ENCODE results near the gene FRY.

Gene FRY

DNA sequence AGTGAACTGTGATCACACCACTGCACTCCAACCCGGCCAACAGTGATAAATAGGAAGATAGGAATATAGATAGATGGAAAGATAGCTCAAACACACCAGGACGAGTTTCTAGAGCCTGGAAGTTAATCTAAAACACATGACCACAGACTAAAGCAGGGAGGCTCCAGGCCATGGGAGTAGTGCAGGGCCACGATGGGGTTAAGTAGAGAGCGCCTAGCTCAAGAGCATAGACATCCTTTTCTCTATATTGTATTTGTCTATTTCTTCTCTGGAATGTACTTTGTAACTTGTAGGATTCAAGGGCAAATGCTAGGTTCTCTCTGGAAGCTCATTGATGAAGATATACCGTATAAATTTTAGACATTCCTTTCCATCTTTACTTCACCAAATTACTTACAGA is 214.0 kb downstream of the FRY start:
- no peaks in the 10 kb centered on the region for H3K27me3 ChIP-seq (ENCODE audit: control insufficient read depth, insufficient read depth, low read length)
- no peak overlapping the region for H2AFZ ChIP-seq
- no peaks in the 10 kb centered on the region for H3K4me1 ChIP-seq
- H3K36me3 ChIP-seq (ENCODE audit: control insufficient read depth, insufficient read depth, low read length): no peaks in the 10 kb centered on the region
- no peak overlapping the region for H3K27ac ChIP-seq
- TF ChIP-seq, protein P1, sequence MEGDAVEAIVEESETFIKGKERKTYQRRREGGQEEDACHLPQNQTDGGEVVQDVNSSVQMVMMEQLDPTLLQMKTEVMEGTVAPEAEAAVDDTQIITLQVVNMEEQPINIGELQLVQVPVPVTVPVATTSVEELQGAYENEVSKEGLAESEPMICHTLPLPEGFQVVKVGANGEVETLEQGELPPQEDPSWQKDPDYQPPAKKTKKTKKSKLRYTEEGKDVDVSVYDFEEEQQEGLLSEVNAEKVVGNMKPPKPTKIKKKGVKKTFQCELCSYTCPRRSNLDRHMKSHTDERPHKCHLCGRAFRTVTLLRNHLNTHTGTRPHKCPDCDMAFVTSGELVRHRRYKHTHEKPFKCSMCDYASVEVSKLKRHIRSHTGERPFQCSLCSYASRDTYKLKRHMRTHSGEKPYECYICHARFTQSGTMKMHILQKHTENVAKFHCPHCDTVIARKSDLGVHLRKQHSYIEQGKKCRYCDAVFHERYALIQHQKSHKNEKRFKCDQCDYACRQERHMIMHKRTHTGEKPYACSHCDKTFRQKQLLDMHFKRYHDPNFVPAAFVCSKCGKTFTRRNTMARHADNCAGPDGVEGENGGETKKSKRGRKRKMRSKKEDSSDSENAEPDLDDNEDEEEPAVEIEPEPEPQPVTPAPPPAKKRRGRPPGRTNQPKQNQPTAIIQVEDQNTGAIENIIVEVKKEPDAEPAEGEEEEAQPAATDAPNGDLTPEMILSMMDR (IDR thresholded peaks at IDR 0.05): no peak
- H3K9ac ChIP-seq: no peak overlapping the region
- no peaks in the 10 kb centered on the region for H3K9me3 ChIP-seq (ENCODE audit: control insufficient read depth, low read length)
- no peak overlapping the region for H3K4me2 ChIP-seq (ENCODE audit: low read length)
- H3K4me3 ChIP-seq (ENCODE audit: low read depth, low read length): no peak overlapping the region
- H3K79me2 ChIP-seq: no peaks in the 10 kb centered on the region

DNA sequence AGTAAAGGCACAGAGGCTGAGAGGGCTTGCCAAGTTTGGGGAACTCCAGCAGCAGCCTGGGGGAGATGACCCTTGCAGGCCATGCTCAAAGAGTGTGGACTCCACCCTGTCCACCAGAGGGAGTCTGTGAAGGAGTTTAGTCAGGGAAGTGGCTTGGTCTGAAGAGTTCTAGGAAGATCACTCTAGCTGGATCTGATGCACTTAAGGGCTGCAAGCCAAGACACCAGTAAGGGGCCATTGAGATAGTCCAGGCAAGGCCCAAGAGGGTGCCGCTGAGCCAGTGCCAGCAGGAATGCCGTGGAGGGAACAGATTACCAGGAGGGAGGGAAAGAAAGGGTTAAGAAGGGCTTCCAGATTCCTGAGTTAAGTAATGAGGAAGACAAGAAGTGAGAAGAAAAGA is 214.9 kb downstream of the FRY start:
- Histone ChIP-seq H3K9me3 (ENCODE audit: control insufficient read depth, low read length) (no peaks in the 10 kb centered on the region), H3K27ac (no peak overlapping the region), H3K79me2 (no peaks in the 10 kb centered on the region), H2AFZ (no peak overlapping the region), H3K4me2 (ENCODE audit: low read length) (no peak overlapping the region), H3K4me3 (ENCODE audit: low read depth, low read length) (no peak overlapping the region), H3K27me3 (ENCODE audit: control insufficient read depth, insufficient read depth, low read length) (no peaks in the 10 kb centered on the region), H3K9ac (no peak overlapping the region), H3K4me1 (no peaks in the 10 kb centered on the region), H3K36me3 (ENCODE audit: control insufficient read depth, insufficient read depth, low read length) (no peaks in the 10 kb centered on the region)
- TF ChIP-seq, protein P1 (IDR thresholded peaks at IDR 0.05): peak; percentile 42

DNA sequence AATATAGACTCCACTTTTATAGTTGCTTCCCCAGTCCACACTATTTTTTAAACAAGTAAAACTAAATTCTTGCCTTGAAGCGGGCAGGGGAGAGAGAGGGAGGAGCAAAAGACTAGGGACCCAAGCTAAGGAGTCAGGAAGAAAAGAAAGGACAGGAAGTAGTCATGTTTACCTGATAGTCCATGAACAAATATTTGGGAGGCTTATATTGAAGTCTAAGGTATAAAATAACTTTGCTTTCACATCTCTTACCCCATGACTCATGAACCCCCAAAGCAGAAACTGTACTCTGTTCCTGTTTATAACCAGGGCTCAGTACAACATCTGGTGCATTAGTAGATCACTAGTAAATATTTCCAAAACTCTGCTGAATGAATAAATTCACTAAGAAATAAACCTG is 216.3 kb downstream of the FRY start:
- Histone ChIP-seq H3K79me2 (no peaks in the 10 kb centered on the region), H3K9me3 (ENCODE audit: control insufficient read depth, low read length) (no peaks in the 10 kb centered on the region), H3K4me2 (ENCODE audit: low read length) (no peak overlapping the region), H3K27me3 (ENCODE audit: control insufficient read depth, insufficient read depth, low read length) (no peaks in the 10 kb centered on the region), H3K4me3 (ENCODE audit: low read depth, low read length) (no peak overlapping the region), H3K27ac (no peak overlapping the region), H2AFZ (no peak overlapping the region), H3K9ac (no peak overlapping the region), H3K4me1 (no peaks in the 10 kb centered on the region), H3K36me3 (ENCODE audit: control insufficient read depth, insufficient read depth, low read length) (no peaks in the 10 kb centered on the region)
- TF ChIP-seq, protein P1 (IDR thresholded peaks at IDR 0.05): no peak

DNA sequence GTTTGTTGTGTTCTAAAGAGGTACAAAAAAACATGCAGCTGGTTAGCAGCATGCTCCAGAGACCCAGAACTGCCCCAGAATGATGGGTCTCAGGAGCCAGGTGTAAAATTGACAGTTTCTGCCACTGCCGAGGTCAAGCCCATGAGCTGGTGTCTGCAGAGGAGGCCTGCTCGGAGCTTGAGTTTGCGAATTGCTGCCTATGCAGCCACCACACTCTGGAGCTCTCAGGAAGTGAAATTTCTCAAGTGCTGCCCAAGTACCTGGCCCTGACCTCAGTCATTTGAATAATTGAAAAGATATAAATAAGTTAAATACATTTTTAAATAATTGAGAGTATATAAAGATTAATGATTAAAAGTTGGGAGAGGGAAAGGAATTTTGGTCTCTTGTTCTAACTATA is 217.2 kb downstream of the FRY start:
- Histone ChIP-seq H3K27me3 (ENCODE audit: control insufficient read depth, insufficient read depth, low read length) (no peaks in the 10 kb centered on the region), H3K9me3 (ENCODE audit: control insufficient read depth, low read length) (no peaks in the 10 kb centered on the region), H3K4me2 (ENCODE audit: low read length) (no peak overlapping the region), H3K36me3 (ENCODE audit: control insufficient read depth, insufficient read depth, low read length) (no peaks in the 10 kb centered on the region), H3K4me1 (no peaks in the 10 kb centered on the region), H3K9ac (no peak overlapping the region), H3K27ac (no peak overlapping the region), H3K79me2 (no peaks in the 10 kb centered on the region), H2AFZ (no peak overlapping the region), H3K4me3 (ENCODE audit: low read depth, low read length) (no peak overlapping the region)
- TF ChIP-seq, protein P1 (IDR thresholded peaks at IDR 0.05): no peak

DNA sequence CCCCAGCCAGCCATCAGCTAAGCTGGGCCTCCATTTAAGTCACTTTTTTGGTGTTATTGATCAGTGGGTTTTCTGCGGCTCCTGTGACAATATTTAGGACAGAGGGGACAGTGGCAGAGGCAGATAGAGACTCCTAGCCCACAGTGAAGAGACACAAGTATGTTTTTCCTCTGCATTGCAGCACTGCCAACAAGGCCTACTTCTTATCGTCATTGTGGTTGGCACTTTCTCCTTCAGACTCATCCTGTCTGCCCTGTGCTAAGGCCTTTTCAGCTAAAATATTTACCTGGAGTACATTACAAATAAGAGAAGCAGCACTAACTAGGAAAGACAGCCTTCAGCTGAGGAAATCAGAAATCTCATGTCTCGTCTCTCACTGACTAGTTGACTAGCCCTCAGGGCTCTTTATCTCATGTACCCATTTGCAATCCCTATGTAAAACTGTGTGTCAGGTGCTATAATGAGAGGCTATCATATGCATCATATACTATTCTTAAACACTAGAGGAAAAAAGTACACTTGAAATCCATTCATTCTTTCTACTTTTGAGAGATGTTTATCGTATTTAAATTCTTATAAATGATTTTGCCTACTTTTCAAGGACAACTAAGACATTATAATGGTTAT is 221.4 kb downstream of the FRY start:
- H3K79me2 ChIP-seq: no peaks in the 10 kb centered on the region
- H3K4me2 ChIP-seq (ENCODE audit: low read length): no peak overlapping the region
- H3K27ac ChIP-seq: no peak overlapping the region
- H3K9ac ChIP-seq: no peak overlapping the region
- TF ChIP-seq, protein P1 (IDR thresholded peaks at IDR 0.05): no peak
- no peak overlapping the region for H2AFZ ChIP-seq
- H3K36me3 ChIP-seq (ENCODE audit: control insufficient read depth, insufficient read depth, low read length): no peaks in the 10 kb centered on the region
- H3K4me3 ChIP-seq (ENCODE audit: low read depth, low read length): no peak overlapping the region
- H3K9me3 ChIP-seq (ENCODE audit: control insufficient read depth, low read length): no peaks in the 10 kb centered on the region
- H3K27me3 ChIP-seq (ENCODE audit: control insufficient read depth, insufficient read depth, low read length): no peaks in the 10 kb centered on the region
- no peaks in the 10 kb centered on the region for H3K4me1 ChIP-seq

All from parathyroid adenoma (tissue), 2 donors.